WERI-Rb-1 (cell line): ENCODE results near the gene TMEM165.

Experiments
- DNase-seq: peaks from one replicate; pipeline ENCODE4 v3.0.0-alpha.2; 2020
- H3K27ac ChIP-seq: fragments of 250-450 bp; sonication (Bioruptor Pico); 2 replicates; pipeline ENCODE4 v1.5.1; 2020; ENCODE audit warnings: mild to moderate bottlenecking, moderate library complexity
- H3K27me3 ChIP-seq: fragments of 250-450 bp; sonication (Bioruptor Pico); 2 replicates; pipeline ENCODE4 v1.5.1; 2021; ENCODE audit warnings: mild to moderate bottlenecking, low read depth, moderate library complexity; ENCODE audit not compliant: insufficient read depth, severe bottlenecking
- H3K36me3 ChIP-seq: fragments of 250-450 bp; sonication (Bioruptor Pico); 2 replicates; pipeline ENCODE4 v1.5.1; 2020; ENCODE audit warnings: mild to moderate bottlenecking, moderate library complexity
- H3K4me3 ChIP-seq: 2 replicates; pipeline ENCODE4 v1.5.1; 2011; ENCODE audit warnings: low read depth, mild to moderate bottlenecking, control low read depth, low read length
- H3K9me3 ChIP-seq: fragments of 250-450 bp; sonication (Bioruptor Pico); 2 replicates; pipeline ENCODE4 v1.5.1; 2021; ENCODE audit warnings: mild to moderate bottlenecking, moderate library complexity; ENCODE audit not compliant: severe bottlenecking
- TF ChIP-seq, protein P1 (sequence below): IDR thresholded peaks from 2 replicates; pipeline ENCODE4 v1.5.1; 2011; ENCODE audit warnings: low read depth, mild to moderate bottlenecking, control low read depth, inconsistent platforms, low read length

TMEM165 gene

DNA sequence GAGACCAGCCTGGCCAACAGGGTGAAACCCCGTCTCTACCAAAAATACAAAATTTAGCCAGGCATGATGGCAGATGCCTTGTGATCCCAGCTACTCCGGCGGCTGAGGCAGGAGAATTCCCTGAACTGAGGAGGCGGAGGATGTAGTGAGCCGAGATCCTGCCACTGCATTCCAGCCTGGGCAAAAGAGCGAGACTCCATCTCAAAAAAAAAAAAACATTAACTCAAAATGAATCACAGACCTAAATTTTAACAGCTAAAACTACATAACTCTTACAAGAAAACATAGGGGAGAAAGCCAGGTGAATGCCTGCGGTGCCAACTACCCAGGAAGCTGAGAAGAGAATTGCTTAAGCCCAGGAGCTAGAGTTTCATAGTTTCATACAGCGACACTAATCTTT lies 54.8 kb downstream of the TMEM165 start:
- no peaks in the 10 kb centered on the region for H3K27me3 ChIP-seq
- no peak overlapping the region for H3K27ac ChIP-seq
- no peak for DNase-seq
- H3K36me3 ChIP-seq = peaks cover 51% of the 10 kb centered on the region
- H3K4me3 ChIP-seq = no peak overlapping the region
- TF ChIP-seq, protein P1, sequence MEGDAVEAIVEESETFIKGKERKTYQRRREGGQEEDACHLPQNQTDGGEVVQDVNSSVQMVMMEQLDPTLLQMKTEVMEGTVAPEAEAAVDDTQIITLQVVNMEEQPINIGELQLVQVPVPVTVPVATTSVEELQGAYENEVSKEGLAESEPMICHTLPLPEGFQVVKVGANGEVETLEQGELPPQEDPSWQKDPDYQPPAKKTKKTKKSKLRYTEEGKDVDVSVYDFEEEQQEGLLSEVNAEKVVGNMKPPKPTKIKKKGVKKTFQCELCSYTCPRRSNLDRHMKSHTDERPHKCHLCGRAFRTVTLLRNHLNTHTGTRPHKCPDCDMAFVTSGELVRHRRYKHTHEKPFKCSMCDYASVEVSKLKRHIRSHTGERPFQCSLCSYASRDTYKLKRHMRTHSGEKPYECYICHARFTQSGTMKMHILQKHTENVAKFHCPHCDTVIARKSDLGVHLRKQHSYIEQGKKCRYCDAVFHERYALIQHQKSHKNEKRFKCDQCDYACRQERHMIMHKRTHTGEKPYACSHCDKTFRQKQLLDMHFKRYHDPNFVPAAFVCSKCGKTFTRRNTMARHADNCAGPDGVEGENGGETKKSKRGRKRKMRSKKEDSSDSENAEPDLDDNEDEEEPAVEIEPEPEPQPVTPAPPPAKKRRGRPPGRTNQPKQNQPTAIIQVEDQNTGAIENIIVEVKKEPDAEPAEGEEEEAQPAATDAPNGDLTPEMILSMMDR = no peak
- no peaks in the 10 kb centered on the region for H3K9me3 ChIP-seq

DNA sequence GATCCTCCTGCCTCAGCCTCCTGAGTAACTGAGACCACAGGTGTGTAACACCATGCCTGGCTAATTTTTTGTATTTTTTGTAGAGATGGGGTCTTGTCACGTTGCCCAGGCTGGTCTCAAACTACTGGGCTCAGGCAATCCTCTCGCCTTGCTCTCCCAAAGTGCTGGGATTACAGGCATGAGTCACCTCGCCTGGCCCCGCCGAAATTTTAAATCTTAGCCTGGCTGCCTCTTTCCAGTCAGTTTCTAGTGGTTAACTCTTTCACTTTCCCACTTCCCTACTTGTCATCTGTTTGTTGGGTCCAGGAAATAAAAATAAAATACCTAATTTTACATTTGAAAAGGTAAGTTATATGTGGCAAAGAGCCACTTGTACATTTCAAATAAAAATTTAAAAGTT lies 62.4 kb downstream of the TMEM165 start:
- TF ChIP-seq, protein P1 = no peak
- Histone ChIP-seq H3K27me3 (no peaks in the 10 kb centered on the region), H3K27ac (no peak overlapping the region), H3K4me3 (no peak overlapping the region), H3K36me3 (peaks cover 7% of the 10 kb centered on the region), H3K9me3 (no peaks in the 10 kb centered on the region)
- no peak for DNase-seq

DNA sequence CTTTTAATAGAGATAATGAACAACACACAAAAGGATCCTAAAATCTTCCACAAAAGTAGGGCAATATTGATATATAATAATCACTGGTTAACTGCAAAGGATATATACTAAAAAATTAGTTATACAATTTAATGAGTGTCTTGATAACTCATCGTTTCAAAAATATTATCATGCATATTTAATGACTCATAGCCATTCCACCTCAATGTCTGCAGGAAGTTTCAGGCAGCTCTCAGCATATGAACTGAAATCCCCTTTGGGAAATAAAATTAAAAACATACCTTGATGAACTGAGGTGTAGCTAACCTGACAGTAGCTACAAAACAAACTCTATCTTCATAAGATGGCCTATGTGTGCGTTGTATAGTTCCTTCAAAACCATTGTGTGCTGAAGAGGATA lies 62.9 kb downstream of the TMEM165 start:
- H3K27me3 ChIP-seq = no peaks in the 10 kb centered on the region
- peaks cover 7% of the 10 kb centered on the region for H3K36me3 ChIP-seq
- H3K9me3 ChIP-seq = no peaks in the 10 kb centered on the region
- no peak overlapping the region for H3K4me3 ChIP-seq
- TF ChIP-seq, protein P1 = no peak
- DNase-seq = no peak
- H3K27ac ChIP-seq = no peak overlapping the region

DNA sequence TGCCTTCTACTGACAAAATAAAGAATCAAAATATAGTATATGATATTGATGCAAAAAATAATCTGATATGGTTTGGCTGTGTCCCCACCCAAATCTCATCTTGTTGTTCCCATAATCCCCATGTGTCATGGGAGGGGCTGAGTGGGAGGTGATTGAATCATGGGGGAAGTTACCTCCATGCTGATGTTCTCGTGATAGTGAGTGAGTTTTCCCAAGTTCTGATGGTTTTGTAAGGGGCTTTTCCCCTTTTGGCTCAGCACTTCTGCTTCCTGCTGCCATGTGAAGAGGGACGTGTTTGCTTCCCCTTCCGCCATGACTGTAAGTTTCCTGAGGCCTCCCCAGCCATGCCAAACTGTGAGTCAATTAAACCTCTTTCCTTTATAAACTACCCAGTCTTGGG lies 70.2 kb downstream of the TMEM165 start:
- Histone ChIP-seq H3K9me3 (no peaks in the 10 kb centered on the region), H3K27ac (no peak overlapping the region), H3K36me3 (no peaks in the 10 kb centered on the region; the same call in 1 of the 2 replicates), H3K4me3 (no peak overlapping the region), H3K27me3 (no peaks in the 10 kb centered on the region)
- TF ChIP-seq, protein P1 = no peak
- no peak for DNase-seq

DNA sequence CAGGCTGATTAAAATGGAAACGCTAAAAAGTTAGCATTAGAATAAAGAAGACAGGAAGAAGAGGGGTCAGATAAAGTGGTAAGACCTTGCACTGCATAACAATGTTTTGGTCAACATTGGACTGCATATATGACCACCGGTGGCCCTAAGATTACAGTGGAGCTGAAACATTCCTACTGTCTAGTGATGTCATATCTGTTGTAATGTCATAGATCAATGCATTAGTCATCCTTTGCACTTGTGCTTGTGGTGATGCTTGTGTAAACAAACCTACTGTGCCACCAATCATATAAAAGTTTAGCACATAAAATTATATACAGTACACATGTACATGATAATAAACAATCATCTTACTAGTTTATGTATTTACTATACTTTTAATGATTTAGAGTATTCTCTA lies 73.0 kb downstream of the TMEM165 start:
- no peak for DNase-seq
- no peaks in the 10 kb centered on the region for H3K27me3 ChIP-seq
- H3K27ac ChIP-seq = no peak overlapping the region
- H3K4me3 ChIP-seq = no peak overlapping the region
- peaks cover 4% of the 10 kb centered on the region for H3K36me3 ChIP-seq
- TF ChIP-seq, protein P1 = no peak
- H3K9me3 ChIP-seq = no peaks in the 10 kb centered on the region

DNA sequence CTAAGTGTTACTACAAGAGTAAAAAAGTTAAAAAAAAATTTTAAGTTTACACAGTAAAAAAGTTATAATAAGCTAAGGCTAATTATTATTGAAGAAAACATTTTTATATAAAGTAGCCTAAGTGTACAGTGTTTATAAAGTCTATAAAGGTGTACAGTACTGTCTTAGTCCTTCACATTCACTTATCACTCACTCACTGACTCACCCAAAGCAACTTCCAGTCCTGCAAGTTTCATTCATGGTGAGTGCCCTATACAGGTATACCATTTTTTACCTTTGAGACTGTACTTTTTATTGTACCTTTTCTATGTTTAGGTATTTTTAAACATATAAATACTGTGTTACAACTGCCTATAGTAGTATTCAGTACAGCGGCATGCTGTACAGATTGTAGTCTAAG lies 74.2 kb downstream of the TMEM165 start:
- H3K36me3 ChIP-seq = peaks cover 16% of the 10 kb centered on the region

More for the DNA sequence above, 74.2 kb downstream of the TMEM165 start:
- no peak overlapping the region for H3K27ac ChIP-seq
- DNase-seq = no peak
- no peaks in the 10 kb centered on the region for H3K27me3 ChIP-seq
- TF ChIP-seq, protein P1 = no peak
- no peaks in the 10 kb centered on the region for H3K9me3 ChIP-seq
- no peak overlapping the region for H3K4me3 ChIP-seq
